Panc1 (cell line): ENCODE measurements around the gene TJP1. TPM values are rescaled to one million over a fixed set of nuclear protein-coding genes. Genes with fewer than 3 reads are reported as not detected.

Source experiments
- ATAC-seq: fragments of 200-7000 bp; cut with Tn5 transposase; 2 replicates; pipeline ENCODE4 v1.9.1; 2020; ENCODE audit warnings: mild to moderate bottlenecking, moderate library complexity
- BruUV-seq: library from RNA; stranded (reverse); fragments of 400-500 nt; replicated peaks from 2 replicates; lab custom pipeline; 2021; lab: Mats Ljungman, UMichigan
- CTCF ChIA-PET: fragments of 300-600 bp; sonication (Branson Sonifier 250); formaldehyde crosslinking; loops from one replicate; lab custom pipeline; 2022; ENCODE audit warnings: antibody characterized with exemption; lab: Charles Lee
- POLR2A ChIA-PET: fragments of 300-600 bp; sonication (Branson Sonifier 250); formaldehyde crosslinking; loops from one replicate; lab custom pipeline; 2022; ENCODE audit warnings: antibody characterized with exemption; lab: Charles Lee
- DNase-seq: peaks from one replicate; pipeline ENCODE4 v3.0.0-alpha.2; 2010; ENCODE audit warnings: low read depth, low spot score
- H3K27ac ChIP-seq: 2 replicates; pipeline ENCODE4 v1.5.1; 2011; ENCODE audit warnings: mild to moderate bottlenecking, low read length, inconsistent platforms
- H3K27me3 ChIP-seq: fragments of 200-500 bp; sonication (Bioruptor generic); 2 replicates; pipeline ENCODE4 v1.6.0; 2014; ENCODE audit warnings: low read length, inconsistent platforms; ENCODE audit not compliant: control insufficient read depth, insufficient read depth
- H3K36me3 ChIP-seq: fragments of 200-500 bp; sonication (Bioruptor generic); 2 replicates; pipeline ENCODE4 v1.5.1; 2014; ENCODE audit warnings: inconsistent platforms, mild to moderate bottlenecking, low read length, moderate library complexity; ENCODE audit not compliant: control insufficient read depth, insufficient read depth
- H3K4me1 ChIP-seq: 2 replicates; pipeline ENCODE4 v1.5.1; 2011; ENCODE audit warnings: inconsistent platforms, mild to moderate bottlenecking, low read length, moderate library complexity; ENCODE audit not compliant: control insufficient read depth, insufficient read depth
- H3K4me3 ChIP-seq, 2 experiments: 2 replicates each; pipeline ENCODE4 v1.5.1; 2011 to 2012; ENCODE audit warnings: low read depth in 2 of 2, low read length in 2 of 2, mild to moderate bottlenecking in 2 of 2, inconsistent platforms in 1 of 2, moderate library complexity in 1 of 2
- H3K9me3 ChIP-seq: fragments of 200-500 bp; sonication (Bioruptor generic); 2 replicates; pipeline ENCODE4 v1.5.1; 2014; ENCODE audit warnings: low read depth, mild to moderate bottlenecking, inconsistent platforms, low read length, moderate library complexity; ENCODE audit not compliant: control insufficient read depth, insufficient read depth
- POLR2AphosphoS5 ChIP-seq: IDR thresholded peaks from 2 replicates; pipeline ENCODE4 v1.6.1; 2012; ENCODE audit warnings: mild to moderate bottlenecking, low read depth, low read length, moderate library complexity
- SIN3A ChIP-seq: IDR thresholded peaks from 2 replicates; pipeline ENCODE4 v1.6.1; 2012; ENCODE audit warnings: low read depth, mild to moderate bottlenecking, low read length, moderate library complexity, borderline replicate concordance; ENCODE audit not compliant: insufficient read depth
- TCF7L2 ChIP-seq: IDR thresholded peaks from 2 replicates; pipeline ENCODE4 v1.6.1; 2011; ENCODE audit warnings: mild to moderate bottlenecking, low read depth, low read length, inconsistent platforms
- in situ Hi-C: cut with HindIII; loops from 2 replicates; pipeline ENCODE4 v1.10.0; 2016; ENCODE audit warnings: low sequenced_read_pairs, low pct_unique_long_range_greater_than_20kb
- intact Hi-C: fragments of 100-400 bp; cut with micrococcal nuclease; formaldehyde crosslinking; loops from one replicate; pipeline ENCODE4 v1.10.0; 2022; ENCODE audit not compliant: unreplicated experiment
- total RNA-seq: library from RNA; stranded (reverse); gene quantifications from one replicate; pipeline ENCODE4 v1.2.1, GENCODE V29; 2021; ENCODE audit not compliant: unreplicated experiment
- TF ChIP-seq, protein P1 (sequence below): fragments of 450-650 bp; IDR thresholded peaks from 2 replicates; pipeline ENCODE4 v1.5.1; 2017; ENCODE audit warnings: mild to moderate bottlenecking
- TF ChIP-seq, protein P2 (sequence below), 2 experiments: IDR thresholded peaks; 2 replicates each; pipeline ENCODE4 v1.6.1; 2011 to 2012; ENCODE audit warnings: low read depth in 2 of 2, control low read depth in 1 of 2, low read length in 1 of 2, mild to moderate bottlenecking in 1 of 2, moderate library complexity in 1 of 2; ENCODE audit not compliant: insufficient read depth in 1 of 2

TJP1 gene
- total RNA-seq, 1 experiment from 2014 or later: 79.1 TPM

DNA sequence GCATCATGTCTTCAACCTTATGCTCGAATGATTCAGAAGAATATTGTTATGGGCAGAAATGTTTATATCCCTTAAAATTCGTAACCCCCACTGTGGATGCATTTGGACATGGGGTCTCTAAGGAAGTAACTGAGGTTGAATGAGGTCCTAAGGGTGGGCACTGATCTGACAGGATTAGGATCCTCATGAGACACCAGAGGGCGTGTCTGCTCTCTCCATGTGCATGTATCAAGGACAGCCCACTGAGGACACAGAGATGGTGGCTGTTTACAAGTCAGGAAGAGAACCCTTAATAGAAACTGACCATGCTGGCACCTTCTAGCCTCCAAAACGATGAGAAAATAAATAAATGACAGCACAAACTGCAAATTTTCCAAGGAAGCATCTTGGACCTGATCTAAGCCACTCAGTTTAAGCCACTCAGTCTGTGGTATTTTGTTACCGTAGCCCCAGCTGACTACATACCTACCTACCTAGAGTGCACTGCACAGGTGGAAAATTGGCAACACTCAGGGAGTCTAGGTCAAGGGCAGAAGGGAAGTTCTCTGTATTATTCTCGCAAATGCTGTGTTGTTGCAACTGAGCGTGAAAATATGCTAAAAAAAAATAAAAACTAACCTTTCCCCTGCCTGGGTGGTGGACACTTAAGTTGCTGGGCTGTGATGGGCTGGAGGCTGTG, 126.6 kb downstream of the TJP1 start:
- Histone ChIP-seq H3K27ac (no peak overlapping the region), H3K36me3 (peaks cover 5% of the 10 kb centered on the region; the same call in 1 of the 2 replicates), H3K9me3 (no peaks in the 10 kb centered on the region), H3K27me3 (no peaks in the 10 kb centered on the region), H3K4me3 (no peak overlapping the region), H3K4me1 (no peaks in the 10 kb centered on the region)
- no TSS peak for BruUV-seq
- no peak for DNase-seq
- CTCF ChIA-PET: no interaction called here
- POLR2A ChIA-PET: no interaction called here
- ATAC-seq: peak; percentile 78; the same call in 1 of the 2 replicates
- TF ChIP-seq, protein P1, sequence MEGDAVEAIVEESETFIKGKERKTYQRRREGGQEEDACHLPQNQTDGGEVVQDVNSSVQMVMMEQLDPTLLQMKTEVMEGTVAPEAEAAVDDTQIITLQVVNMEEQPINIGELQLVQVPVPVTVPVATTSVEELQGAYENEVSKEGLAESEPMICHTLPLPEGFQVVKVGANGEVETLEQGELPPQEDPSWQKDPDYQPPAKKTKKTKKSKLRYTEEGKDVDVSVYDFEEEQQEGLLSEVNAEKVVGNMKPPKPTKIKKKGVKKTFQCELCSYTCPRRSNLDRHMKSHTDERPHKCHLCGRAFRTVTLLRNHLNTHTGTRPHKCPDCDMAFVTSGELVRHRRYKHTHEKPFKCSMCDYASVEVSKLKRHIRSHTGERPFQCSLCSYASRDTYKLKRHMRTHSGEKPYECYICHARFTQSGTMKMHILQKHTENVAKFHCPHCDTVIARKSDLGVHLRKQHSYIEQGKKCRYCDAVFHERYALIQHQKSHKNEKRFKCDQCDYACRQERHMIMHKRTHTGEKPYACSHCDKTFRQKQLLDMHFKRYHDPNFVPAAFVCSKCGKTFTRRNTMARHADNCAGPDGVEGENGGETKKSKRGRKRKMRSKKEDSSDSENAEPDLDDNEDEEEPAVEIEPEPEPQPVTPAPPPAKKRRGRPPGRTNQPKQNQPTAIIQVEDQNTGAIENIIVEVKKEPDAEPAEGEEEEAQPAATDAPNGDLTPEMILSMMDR: peak; percentile 61
- TF ChIP-seq TCF7L2 (no peak), POLR2AphosphoS5 (no peak)
- TF ChIP-seq, protein P2, sequence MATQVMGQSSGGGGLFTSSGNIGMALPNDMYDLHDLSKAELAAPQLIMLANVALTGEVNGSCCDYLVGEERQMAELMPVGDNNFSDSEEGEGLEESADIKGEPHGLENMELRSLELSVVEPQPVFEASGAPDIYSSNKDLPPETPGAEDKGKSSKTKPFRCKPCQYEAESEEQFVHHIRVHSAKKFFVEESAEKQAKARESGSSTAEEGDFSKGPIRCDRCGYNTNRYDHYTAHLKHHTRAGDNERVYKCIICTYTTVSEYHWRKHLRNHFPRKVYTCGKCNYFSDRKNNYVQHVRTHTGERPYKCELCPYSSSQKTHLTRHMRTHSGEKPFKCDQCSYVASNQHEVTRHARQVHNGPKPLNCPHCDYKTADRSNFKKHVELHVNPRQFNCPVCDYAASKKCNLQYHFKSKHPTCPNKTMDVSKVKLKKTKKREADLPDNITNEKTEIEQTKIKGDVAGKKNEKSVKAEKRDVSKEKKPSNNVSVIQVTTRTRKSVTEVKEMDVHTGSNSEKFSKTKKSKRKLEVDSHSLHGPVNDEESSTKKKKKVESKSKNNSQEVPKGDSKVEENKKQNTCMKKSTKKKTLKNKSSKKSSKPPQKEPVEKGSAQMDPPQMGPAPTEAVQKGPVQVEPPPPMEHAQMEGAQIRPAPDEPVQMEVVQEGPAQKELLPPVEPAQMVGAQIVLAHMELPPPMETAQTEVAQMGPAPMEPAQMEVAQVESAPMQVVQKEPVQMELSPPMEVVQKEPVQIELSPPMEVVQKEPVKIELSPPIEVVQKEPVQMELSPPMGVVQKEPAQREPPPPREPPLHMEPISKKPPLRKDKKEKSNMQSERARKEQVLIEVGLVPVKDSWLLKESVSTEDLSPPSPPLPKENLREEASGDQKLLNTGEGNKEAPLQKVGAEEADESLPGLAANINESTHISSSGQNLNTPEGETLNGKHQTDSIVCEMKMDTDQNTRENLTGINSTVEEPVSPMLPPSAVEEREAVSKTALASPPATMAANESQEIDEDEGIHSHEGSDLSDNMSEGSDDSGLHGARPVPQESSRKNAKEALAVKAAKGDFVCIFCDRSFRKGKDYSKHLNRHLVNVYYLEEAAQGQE (IDR thresholded peaks at IDR 0.05; ENCODE audit: insufficient read depth in 1 of 2, low read depth in 2 of 2, low read length in 1 of 2): no peak
- in situ Hi-C loops: no loop called here
- intact Hi-C loops: no loop called here

DNA sequence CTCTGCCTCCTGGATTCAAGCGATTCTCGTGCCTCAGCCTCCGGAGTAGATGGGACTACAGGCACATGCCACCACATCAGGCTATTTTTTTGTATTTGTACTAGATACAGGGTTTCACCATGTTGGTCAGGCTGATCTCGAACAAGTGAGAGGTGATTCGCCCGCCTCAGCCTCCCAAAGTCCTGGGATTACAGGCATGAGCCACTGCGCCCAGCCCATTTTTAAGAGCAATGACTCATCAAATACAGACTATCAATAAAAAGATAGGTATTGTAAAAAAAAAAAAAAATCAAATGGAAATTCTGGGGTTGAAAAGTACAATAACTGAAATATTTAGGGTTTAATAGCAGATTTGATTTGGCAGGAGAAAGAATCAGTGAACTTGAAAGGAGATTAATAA, 129.0 kb downstream of the TJP1 start:
- H3K27me3 ChIP-seq: no peaks in the 10 kb centered on the region
- ChIA-PET POLR2A (no interaction called here), CTCF (interaction anchor here (0.6 to 0.9 kb wide), 3 partner anchors 17 to 382 kb away, joined by 3 to 6 read pairs (median 3); no protein-coding TSS in a partner anchor)
- intact Hi-C loops: no loop called here
- no peaks in the 10 kb centered on the region for H3K36me3 ChIP-seq
- H3K27ac ChIP-seq: no peak overlapping the region
- no peaks in the 10 kb centered on the region for H3K9me3 ChIP-seq
- DNase-seq: no peak
- no peak overlapping the region for H3K4me3 ChIP-seq
- TF ChIP-seq, protein P2 (IDR thresholded peaks at IDR 0.05; ENCODE audit: insufficient read depth in 1 of 2, low read depth in 2 of 2, low read length in 1 of 2): no peak
- TF ChIP-seq SIN3A (no peak), POLR2AphosphoS5 (no peak), TCF7L2 (no peak)
- TF ChIP-seq, protein P1: no peak
- BruUV-seq: no TSS peak
- H3K4me1 ChIP-seq: no peaks in the 10 kb centered on the region
- ATAC-seq: no peak
- in situ Hi-C loops: no loop called here
